CD14-positive monocyte (primary cell): ENCODE measurements around the gene ADAMTSL1. TPM values are rescaled to one million over a fixed set of nuclear protein-coding genes. Genes with fewer than 3 reads are reported as not detected.

Experiments used
- DNase-seq, 3 donors: peaks; one replicate each; pipeline ENCODE4 v3.0.0-alpha.2; 2011 to 2022
- H2AFZ ChIP-seq: 2 replicates; pipeline ENCODE4 v1.6.0; 2012; ENCODE audit warnings: mild to moderate bottlenecking, low read depth, low read length, inconsistent platforms; ENCODE audit not compliant: insufficient read depth, poor library complexity, severe bottlenecking
- H3K27ac ChIP-seq, 2 donors: 1 replicate in 1 of 2; 2 replicates in 1 of 2; pipeline ENCODE4 v1.5.1; 2012 to 2013; ENCODE audit warnings: low read length in 2 of 2, control low read depth in 1 of 2, inconsistent platforms in 1 of 2, low read depth in 1 of 2, mild to moderate bottlenecking in 1 of 2
- H3K27me3 ChIP-seq, 2 donors: one replicate each; pipeline versions ENCODE4 v1.6.0 to v1.6.1; 2011 to 2013; ENCODE audit warnings: low read length in 2 of 2; ENCODE audit not compliant: control insufficient read depth in 2 of 2, insufficient read depth in 2 of 2
- H3K36me3 ChIP-seq, 2 donors: replicated peaks in 1 of 2; 1 replicate in 1 of 2; 2 replicates in 1 of 2; pipeline versions ENCODE4 v1.5.1 to v1.6.1; 2012 to 2013; ENCODE audit warnings: low read length in 2 of 2, control low read depth in 1 of 2, inconsistent platforms in 1 of 2, mild to moderate bottlenecking in 1 of 2; ENCODE audit not compliant: insufficient read depth in 2 of 2, control insufficient read depth in 1 of 2
- H3K4me1 ChIP-seq, 2 donors: 1 replicate in 1 of 2; 2 replicates in 1 of 2; pipeline versions ENCODE4 v1.5.1 to v1.6.1; 2012 to 2013; ENCODE audit warnings: low read length in 2 of 2, control low read depth in 1 of 2, inconsistent platforms in 1 of 2, mild to moderate bottlenecking in 1 of 2, moderate library complexity in 1 of 2; ENCODE audit not compliant: insufficient read depth in 2 of 2, control insufficient read depth in 1 of 2
- H3K4me2 ChIP-seq: replicated peaks from 2 replicates; pipeline ENCODE3; 2012; ENCODE audit warnings: low read length, moderate library complexity, mild to moderate bottlenecking; ENCODE audit not compliant: poor library complexity, severe bottlenecking; ENCODE audit errors: extremely low read depth
- H3K4me3 ChIP-seq, 3 experiments: fragments of 200-600 bp in 1 of 3; sonication (generic) in 1 of 3; replicated peaks in 1 of 3; 1 replicate in 2 of 3; 2 replicates in 1 of 3; pipeline ENCODE4 v1.5.1; 2011 to 2013; ENCODE audit warnings: low read length in 3 of 3, mild to moderate bottlenecking in 3 of 3, control low read depth in 2 of 3, low read depth in 2 of 3, inconsistent platforms in 1 of 3, moderate library complexity in 1 of 3
- H3K79me2 ChIP-seq: 2 replicates; pipeline ENCODE4 v1.6.0; 2012; ENCODE audit warnings: mild to moderate bottlenecking, control low read depth, inconsistent platforms, low read length, moderate library complexity; ENCODE audit not compliant: insufficient read depth
- H3K9ac ChIP-seq: 2 replicates; pipeline ENCODE4 v1.6.0; 2017; ENCODE audit warnings: low read length, mild to moderate bottlenecking; ENCODE audit not compliant: insufficient read depth, poor library complexity, severe bottlenecking
- H3K9me3 ChIP-seq, 2 donors: replicated peaks in 1 of 2; 1 replicate in 1 of 2; 2 replicates in 1 of 2; pipeline versions ENCODE4 v1.5.1 to v1.6.1; 2012 to 2013; ENCODE audit warnings: low read length in 2 of 2, control low read depth in 1 of 2; ENCODE audit not compliant: control insufficient read depth in 1 of 2, insufficient read depth in 1 of 2
- H4K20me1 ChIP-seq: 2 replicates; pipeline ENCODE4 v1.6.0; 2012; ENCODE audit warnings: mild to moderate bottlenecking, low read length, control low read depth, moderate library complexity; ENCODE audit not compliant: insufficient read depth
- H3K27ac Mint-ChIP-seq, 7 donors: one replicate each; pipeline ENCODE4 v1.8.0; 2020; ENCODE audit warnings: mild to moderate bottlenecking in 7 of 7, mixed read lengths in 7 of 7, moderate library complexity in 6 of 7, inconsistent platforms in 2 of 7
- H3K27me3 Mint-ChIP-seq, 3 donors: one replicate each; pipeline ENCODE4 v1.8.0; 2021 to 2022; ENCODE audit warnings: low read depth in 3 of 3, mild to moderate bottlenecking in 3 of 3, mixed read lengths in 3 of 3, moderate library complexity in 3 of 3, inconsistent platforms in 1 of 3
- H3K36me3 Mint-ChIP-seq, 2 donors: one replicate each; pipeline ENCODE4 v1.8.0; 2020; ENCODE audit warnings: mixed read lengths in 2 of 2, inconsistent platforms in 1 of 2, mild to moderate bottlenecking in 1 of 2
- H3K4me1 Mint-ChIP-seq: one replicate; pipeline ENCODE4 v1.8.0; 2020; ENCODE audit warnings: mild to moderate bottlenecking, mixed read lengths
- H3K4me3 Mint-ChIP-seq, 2 donors: one replicate each; pipeline ENCODE4 v1.8.0; 2020; ENCODE audit warnings: mild to moderate bottlenecking in 2 of 2, mixed read lengths in 2 of 2, moderate library complexity in 1 of 2
- H3K9me3 Mint-ChIP-seq, 7 donors: one replicate each; pipeline ENCODE4 v1.8.0; 2020 to 2022; ENCODE audit warnings: mixed read lengths in 7 of 7, mild to moderate bottlenecking in 6 of 7, moderate library complexity in 6 of 7, inconsistent platforms in 2 of 7
- WGBS: methylation state at CpG from one replicate; pipeline ENCODE4 v1.1.5; 2013; ENCODE audit warnings: missing lambda C conversion rate; ENCODE audit not compliant: insufficient coverage; 5-methylcytosine and 5-hydroxymethylcytosine counted together
- intact Hi-C, 2 donors: fragments of 100-400 bp; cut with micrococcal nuclease; formaldehyde crosslinking; loops; one replicate each; pipeline versions ENCODE4 v1.15.0 to v1.15.1; 2023
- polyA plus RNA-seq, 3 donors: library from polyadenylated mRNA; depleted of rRNA in 1 of 3; unstranded in 2 of 3; stranded (reverse) in 1 of 3; fragments of 300-500 nt in 2 of 3; fragments of >200 nt in 1 of 3; fragmentation: Illumina TruSeq in 2 of 3; gene quantifications; 1 replicate in 2 of 3; 2 replicates in 1 of 3; pipeline ENCODE4 v1.2.3, GENCODE V29; 2012 to 2021
- TF ChIP-seq, protein P1 (sequence below): fragments of 200-600 bp; IDR thresholded peaks from one replicate; pipeline ENCODE4 v1.8.0; 2022; ENCODE audit warnings: antibody characterized with exemption, mild to moderate bottlenecking

Gene ADAMTSL1
- polyA plus RNA-seq, 3 donors = not detected

DNA sequence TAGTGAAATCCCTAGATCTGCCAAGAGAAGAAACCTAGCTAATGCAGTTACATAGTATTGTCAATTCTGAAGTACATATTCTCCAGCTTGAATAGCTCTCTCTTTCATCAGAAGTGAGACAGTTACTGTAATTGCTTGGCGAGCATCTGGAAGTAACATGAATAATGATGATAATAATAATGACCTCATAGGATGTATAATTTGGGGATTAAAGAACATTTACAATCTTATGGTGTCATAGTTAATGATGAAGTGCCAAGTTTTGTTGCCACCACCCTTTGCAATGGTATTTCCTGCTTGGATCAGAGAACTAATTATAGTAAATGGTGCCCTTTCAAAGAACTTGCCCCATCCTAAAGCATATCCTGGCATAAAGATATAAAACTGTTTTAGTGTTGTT lies 201.4 kb downstream of the ADAMTSL1 start:
- no peaks in the 10 kb centered on the region for H3K36me3 Mint-ChIP-seq

DNA sequence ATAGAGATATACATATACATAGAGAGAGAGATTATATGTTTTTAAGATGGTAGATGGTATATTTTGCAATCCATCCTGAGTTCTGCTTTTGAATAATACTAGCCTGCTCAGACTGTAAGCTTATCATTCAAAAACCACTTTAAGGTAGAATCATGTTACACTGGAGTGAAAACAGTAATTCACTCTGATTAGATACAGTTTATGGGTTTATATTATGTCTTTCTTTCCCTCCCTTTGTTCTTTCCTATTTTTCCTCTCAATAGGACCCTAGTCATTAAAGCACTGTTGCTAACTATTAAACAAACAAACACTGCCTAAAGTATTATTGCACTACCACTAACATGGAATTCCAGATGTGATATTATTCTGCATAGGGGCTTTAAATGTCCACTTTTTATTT lies 202.0 kb downstream of the ADAMTSL1 start:
- H3K27me3 Mint-ChIP-seq = peaks cover 0 to 3% (median 2%) of the 10 kb centered on the region in 3 donors
- no peaks in the 10 kb centered on the region for H4K20me1 ChIP-seq
- H3K9ac ChIP-seq = no peak overlapping the region
- H3K4me2 ChIP-seq = no peak overlapping the region
- no peaks in the 10 kb centered on the region for H3K4me1 Mint-ChIP-seq
- H2AFZ ChIP-seq = no peak overlapping the region
- H3K36me3 Mint-ChIP-seq = no peaks in the 10 kb centered on the region
- no peaks in the 10 kb centered on the region for H3K36me3 ChIP-seq
- H3K9me3 ChIP-seq = no peaks in the 10 kb centered on the region
- H3K4me3 ChIP-seq = no peak overlapping the region
- H3K4me1 ChIP-seq = no peaks in the 10 kb centered on the region
- H3K9me3 Mint-ChIP-seq = no peaks in the 10 kb centered on the region
- no peak overlapping the region for H3K27ac ChIP-seq
- TF ChIP-seq, protein P1, sequence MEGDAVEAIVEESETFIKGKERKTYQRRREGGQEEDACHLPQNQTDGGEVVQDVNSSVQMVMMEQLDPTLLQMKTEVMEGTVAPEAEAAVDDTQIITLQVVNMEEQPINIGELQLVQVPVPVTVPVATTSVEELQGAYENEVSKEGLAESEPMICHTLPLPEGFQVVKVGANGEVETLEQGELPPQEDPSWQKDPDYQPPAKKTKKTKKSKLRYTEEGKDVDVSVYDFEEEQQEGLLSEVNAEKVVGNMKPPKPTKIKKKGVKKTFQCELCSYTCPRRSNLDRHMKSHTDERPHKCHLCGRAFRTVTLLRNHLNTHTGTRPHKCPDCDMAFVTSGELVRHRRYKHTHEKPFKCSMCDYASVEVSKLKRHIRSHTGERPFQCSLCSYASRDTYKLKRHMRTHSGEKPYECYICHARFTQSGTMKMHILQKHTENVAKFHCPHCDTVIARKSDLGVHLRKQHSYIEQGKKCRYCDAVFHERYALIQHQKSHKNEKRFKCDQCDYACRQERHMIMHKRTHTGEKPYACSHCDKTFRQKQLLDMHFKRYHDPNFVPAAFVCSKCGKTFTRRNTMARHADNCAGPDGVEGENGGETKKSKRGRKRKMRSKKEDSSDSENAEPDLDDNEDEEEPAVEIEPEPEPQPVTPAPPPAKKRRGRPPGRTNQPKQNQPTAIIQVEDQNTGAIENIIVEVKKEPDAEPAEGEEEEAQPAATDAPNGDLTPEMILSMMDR = no peak
- intact Hi-C loops = no loop called here
- no peak for DNase-seq
- no peaks in the 10 kb centered on the region for H3K27me3 ChIP-seq
- H3K79me2 ChIP-seq = no peaks in the 10 kb centered on the region
- no peak overlapping the region for H3K4me3 Mint-ChIP-seq
- no peak overlapping the region for H3K27ac Mint-ChIP-seq

More for the DNA sequence above, 201.4 kb downstream of the ADAMTSL1 start:
- Mint-ChIP-seq H3K9me3 (no peaks in the 10 kb centered on the region), H3K4me3 (no peak overlapping the region), H3K27ac (no peak overlapping the region), H3K27me3 (peaks cover 0 to 3% (median 2%) of the 10 kb centered on the region in 3 donors), H3K4me1 (no peaks in the 10 kb centered on the region)
- Histone ChIP-seq H3K9me3 (no peaks in the 10 kb centered on the region), H3K79me2 (no peaks in the 10 kb centered on the region), H3K4me1 (no peaks in the 10 kb centered on the region), H3K27ac (no peak overlapping the region), H3K4me2 (no peak overlapping the region), H2AFZ (no peak overlapping the region), H3K36me3 (no peaks in the 10 kb centered on the region), H3K9ac (no peak overlapping the region), H4K20me1 (no peaks in the 10 kb centered on the region), H3K4me3 (no peak overlapping the region), H3K27me3 (no peaks in the 10 kb centered on the region)
- intact Hi-C loops = no loop called here
- WGBS = no CpG with 5 or more reads among the region's 1 CpG
- no peak for DNase-seq
- TF ChIP-seq, protein P1 = no peak
